HG03280 (cell line): ENCODE results near the gene SLC2A9.
A peak's percentile ranks its signal among the peaks of the same experiment; 100 is the strongest.

Source experiments
- ATAC-seq: cut with Tn5 transposase; IDR thresholded peaks from one replicate; pipeline ENCODE4 v1.9.1; 2021; ENCODE audit warnings: mild to moderate bottlenecking, moderate library complexity; ENCODE audit not compliant: unreplicated experiment

Gene SLC2A9

GRCh38 chr4:10022346-10023049 lies 1.2 kb upstream of the SLC2A9 start:
- ATAC-seq: no peak

GRCh38 chr4:10021653-10022023 lies 341 bp upstream of the SLC2A9 start:
- ATAC-seq: no peak

DNA sequence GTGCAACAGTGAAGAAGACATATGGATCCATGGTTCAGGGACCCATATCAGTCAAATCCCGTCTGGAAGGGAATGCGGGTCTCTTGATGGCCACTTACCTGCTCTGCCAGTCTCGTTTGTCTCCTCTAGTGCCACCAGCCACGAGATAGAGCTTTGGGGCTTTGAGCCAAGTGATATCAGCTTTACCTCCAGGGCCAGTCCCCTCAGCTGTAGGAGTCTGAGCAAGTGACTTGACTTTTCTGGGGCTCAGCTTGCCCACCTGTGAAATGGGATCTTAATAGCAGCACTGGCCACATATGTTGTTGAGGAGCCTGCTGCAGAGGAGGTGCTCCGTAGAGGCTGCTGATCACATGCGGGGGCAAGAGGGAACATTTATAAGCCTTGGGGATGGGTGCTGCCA lies 1.2 kb downstream of the SLC2A9 start:
- ATAC-seq: no peak

GRCh38 chr4:10019521-10020051 lies 1.7 kb downstream of the SLC2A9 start:
- ATAC-seq: no peak

DNA sequence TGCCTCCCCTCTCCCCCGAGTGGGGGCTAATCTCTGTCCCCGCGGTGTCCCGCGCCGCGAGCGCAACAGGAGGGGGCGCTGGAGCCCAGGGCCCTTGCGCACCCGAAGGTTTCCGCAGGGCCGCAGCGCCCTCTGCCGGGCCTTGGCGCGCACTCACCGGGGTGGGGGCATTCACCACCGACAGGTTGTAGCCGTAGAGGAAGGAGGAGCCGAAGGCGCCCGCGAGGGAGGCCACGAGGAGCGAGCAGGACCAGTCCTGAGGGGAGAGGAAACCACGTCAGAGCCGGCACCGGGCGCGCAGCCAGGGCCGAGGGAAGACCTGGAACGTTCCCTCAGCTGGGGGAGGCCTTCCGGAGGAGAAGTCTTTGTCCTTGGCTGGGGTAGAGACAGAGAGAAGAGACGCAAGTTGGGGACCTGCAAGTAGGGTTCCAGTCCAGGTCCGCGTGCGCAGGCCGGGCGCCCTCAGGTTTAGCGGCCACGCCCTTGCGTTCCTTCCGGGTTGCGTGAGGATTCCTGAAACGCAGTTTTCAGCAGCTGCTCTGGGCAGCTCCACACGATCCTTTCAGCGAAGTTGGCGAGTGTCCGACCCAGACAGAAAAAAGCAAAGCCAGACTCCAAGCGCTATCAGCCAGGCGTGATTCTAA lies 2.4 kb downstream of the SLC2A9 start:
- ATAC-seq: peak; percentile 99

DNA sequence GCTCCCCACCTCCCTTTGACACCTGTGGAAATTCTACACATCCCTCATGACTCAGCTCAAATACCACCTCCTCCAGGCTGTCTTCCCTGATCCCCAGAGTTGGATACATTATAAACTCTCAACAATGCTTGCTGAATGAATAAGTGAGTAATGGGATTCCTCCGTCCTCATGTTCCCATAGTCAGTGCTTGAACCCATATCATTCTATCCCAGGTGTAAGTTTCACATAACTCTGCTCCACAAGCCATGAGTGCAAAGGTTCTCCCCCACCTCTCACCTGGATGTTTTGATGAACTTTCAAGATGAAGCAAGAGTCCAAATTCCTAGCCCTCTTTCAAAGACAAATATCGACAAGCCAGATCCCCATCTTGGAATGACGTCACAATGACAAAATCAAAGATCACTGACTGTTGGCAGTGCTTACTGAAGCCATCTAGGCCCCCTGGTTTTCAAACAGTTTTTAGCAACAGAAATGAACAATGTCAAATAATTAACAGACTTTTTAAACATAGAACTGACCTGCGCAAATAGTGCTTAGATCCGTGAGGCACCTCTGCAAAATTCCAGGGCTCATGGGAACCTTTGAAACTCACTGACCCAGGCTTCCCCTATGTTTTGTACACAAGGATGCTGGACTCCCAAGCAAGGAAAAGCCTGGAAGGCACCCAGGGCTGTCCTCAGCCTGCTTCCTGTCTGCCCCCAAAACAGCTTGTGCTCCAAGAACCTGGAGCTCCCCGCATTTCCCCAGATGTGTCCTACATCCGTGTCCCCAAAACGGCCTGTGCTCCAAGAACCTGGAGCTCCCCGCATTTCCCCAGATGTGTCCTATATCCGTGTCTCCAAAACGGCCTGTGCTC lies 4.0 kb downstream of the SLC2A9 start:
- ATAC-seq: no peak

DNA sequence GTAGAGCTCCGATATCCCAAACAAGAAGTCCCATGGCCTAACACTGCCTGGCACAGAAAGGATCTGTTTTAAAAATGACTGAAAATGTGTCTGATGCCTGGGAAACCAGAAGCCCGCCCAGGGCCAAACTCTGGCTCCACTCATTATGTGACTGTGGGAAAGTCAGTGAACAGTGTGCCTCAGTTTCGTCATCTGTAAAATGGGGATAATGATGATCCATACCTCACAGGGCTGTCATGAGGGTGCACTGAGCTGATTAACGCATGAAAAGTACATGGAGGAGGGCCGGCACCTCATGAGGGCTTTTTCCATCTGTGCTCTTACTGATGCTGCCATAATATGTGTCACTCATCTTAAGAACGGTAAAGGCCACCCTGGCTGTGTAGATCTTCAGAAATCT lies 5.1 kb downstream of the SLC2A9 start:
- no peak for ATAC-seq

DNA sequence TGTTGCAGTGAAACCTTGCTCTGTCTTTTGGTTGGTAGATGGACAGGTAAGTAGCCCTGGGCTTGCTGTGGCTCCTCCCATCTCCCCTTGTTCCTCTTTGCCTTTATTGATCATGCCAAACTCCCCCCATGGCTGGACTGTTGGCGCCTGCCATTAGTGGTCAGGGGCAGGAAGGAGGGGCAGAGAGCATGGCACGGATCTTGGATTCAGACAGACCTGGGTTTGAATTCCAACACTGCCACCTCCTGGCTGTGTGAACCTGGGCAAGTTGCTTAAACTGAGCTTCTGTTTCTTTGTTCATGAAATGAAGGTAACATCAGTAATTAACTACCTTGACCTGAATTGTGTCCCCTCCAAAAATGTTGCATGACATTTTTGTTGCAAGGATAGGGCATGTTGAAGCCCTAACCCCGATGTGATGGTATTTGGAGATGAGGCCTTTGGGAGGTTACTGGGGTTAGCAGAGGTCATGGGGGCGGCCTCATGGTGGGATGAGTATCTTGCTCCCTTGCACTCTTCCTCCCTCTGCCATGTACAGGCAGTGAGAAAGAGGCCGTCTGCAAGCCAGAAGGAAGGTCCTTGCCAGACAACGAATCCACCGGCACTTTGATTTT lies 6.0 kb downstream of the SLC2A9 start:
- ATAC-seq: no peak

DNA sequence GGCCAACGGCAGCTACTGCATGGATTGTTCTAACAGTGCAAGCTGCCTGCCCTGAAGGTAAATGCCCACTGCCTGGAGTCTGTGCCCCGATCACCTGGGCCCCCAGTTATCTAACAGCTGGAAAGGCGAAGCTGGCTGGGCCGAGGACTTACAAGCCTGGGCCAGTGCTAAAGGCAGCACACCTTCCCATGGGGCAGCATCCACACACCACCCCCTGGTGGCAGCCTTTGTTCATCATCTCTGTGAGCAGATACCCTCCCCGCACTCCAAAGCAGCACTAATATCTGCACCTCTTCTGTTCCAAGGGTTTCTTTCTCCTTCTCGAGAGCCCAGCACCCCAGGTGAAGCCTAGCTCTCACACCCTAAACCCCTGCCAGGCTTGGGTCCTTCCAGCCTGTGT lies 7.6 kb downstream of the SLC2A9 start:
- ATAC-seq: peak; percentile 62

- ATAC-seq: no peak
Measured at GRCh38 chr4:10011885-10012284, 9.4 kb downstream of the SLC2A9 start.

DNA sequence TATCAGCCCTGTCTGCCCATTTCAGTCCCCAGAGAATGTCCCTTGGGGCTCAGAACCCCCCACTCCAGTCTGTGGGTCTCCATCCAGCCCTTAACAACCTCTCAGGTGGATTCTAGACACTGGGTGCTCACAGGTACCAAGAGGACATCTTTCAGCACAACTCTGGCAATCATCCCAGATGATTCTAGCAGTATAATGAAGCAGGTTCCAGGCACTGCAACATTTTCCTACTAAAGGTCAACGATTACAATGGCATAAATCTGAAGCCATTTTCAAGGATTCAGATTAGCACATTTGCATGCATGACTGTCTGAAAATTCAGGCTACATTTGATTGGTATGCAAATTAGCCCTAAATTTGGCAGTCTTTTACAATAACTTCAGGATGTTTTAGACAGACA lies 10.0 kb downstream of the SLC2A9 start:
- ATAC-seq: no peak

DNA sequence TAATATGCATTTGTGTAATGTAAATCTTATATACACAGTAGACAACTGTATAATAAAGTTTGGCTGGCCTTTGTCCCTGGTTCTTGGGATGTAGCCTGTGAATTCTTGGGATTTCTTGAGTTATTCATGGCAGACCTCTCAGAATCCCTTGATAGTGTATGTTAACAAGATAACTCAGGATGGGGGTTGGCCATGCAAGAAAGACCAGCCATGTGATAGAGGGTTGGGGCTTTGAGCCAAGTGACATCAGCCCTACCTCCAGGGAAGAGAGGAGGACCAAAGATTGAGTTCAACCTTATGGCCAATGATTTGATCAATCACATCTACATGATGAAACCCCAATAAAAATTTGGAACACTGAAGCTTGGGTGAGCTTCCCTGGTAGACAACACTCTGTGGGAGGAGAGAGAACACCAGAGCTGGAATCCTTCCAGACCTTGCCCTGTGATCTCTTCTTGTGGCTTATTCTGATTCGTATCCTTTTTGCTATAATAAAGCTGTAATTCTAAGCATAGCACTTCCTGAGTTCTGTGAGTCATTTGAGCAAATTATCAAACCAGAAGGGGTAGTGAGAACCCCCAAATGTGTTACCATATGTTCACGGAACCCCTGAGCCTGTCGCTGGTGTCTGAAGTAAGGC lies 11.3 kb downstream of the SLC2A9 start:
- no peak for ATAC-seq

DNA sequence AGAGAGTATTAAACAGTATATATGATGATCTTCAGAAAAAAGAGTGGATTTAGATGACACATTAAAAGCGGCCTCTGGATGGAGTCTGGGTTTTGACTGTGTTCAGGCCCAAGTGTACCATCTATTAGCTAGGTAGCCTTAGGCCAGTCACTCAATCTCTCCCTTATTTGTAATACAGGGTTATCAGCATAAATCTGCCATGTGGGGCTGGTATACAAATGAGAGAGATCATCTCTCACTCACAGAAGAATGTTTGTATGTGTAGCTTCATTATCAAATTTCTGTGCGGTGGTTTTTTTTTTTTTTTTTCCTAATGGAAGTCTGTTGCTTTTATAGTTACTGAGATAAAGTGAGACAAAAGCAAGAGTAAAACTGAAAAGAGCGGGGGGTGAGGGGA lies 12.7 kb downstream of the SLC2A9 start:
- no peak for ATAC-seq

- ATAC-seq: peak; percentile 47
Measured at GRCh38 chr4:10007793-10008608, 13.3 kb downstream of the SLC2A9 start.

DNA sequence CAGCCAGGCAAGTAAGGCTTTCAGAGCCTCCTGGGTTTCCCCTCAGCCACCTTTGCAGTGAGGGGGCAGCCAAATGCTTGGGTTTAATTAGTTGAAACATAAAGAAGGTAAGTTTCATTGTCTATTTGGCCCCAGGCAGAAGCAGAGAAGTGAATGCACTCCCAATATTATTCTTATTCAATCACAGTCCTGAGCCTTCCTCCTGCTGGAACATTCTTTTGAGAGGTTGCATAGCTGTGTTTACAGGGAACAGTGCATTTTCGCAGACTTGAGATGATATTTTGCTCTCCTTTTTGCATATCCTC lies 13.9 kb downstream of the SLC2A9 start:
- peak; percentile 34 for ATAC-seq

GRCh38 chr4:10006601-10007435 lies 14.5 kb downstream of the SLC2A9 start:
- ATAC-seq: peak; percentile 18

DNA sequence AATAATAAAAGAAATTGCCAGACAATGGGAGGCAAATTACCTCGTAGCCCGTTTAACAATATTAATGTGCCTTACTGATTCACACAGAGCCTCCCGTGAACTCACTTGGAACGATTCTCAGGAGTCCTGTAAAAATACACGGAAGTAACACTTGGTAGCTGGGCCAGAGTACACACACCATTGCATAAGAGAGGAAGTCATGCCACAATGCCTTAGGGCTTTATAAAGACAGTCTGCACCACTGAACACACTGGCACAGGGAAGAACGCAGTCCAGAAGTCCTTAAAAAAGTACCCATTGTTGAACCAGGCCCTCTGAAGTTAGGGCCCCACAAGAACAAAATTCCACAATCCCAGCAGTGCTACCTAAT lies 15.1 kb downstream of the SLC2A9 start:
- no peak for ATAC-seq

DNA sequence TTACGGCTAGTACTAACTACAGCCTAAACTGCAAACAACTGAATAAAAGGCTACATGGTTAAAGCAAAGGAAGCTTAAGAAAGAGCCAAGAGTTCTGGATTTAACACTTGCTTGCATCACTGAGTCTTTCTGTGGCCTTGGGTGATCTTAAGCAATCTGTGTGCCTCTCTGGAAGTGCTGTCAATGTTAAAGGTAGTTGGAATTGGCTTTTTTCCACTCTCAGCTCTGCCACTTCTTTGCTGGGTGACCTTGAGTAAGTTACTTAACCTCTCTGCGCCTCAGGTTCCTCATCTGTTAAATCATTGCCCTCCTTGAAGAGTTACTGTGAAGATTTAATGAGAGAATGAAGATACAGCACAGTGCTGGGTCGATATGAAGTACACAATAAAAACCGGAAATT lies 15.7 kb downstream of the SLC2A9 start:
- no peak for ATAC-seq

- ATAC-seq: peak; percentile 23
Measured at GRCh38 chr4:10003666-10004065, 17.6 kb downstream of the SLC2A9 start.
